Measurements from ENCODE around the gene GFY.

The GFY gene, protein sequence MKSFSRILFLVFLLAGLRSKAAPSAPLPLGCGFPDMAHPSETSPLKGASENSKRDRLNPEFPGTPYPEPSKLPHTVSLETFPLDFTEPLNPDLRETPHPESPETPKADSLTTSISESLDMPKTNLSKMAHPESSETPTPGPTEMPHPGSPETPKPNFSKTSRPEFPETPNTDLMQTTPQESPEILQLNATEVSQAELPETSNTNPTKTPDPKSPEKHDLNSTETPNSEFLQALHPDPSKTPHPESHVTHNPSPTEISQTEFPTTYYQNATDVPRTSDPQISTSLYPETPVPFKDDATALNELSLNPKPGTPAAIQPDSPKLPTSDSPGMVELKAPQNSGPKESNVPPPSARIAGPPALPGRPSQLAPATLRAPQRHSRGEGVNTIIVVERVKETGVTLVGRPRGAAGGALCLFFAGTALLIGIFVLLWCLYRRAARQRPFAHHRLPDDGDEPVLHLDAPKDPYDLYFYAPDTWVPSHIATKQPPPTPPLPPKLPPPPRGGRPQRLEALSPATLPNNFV

DNA sequence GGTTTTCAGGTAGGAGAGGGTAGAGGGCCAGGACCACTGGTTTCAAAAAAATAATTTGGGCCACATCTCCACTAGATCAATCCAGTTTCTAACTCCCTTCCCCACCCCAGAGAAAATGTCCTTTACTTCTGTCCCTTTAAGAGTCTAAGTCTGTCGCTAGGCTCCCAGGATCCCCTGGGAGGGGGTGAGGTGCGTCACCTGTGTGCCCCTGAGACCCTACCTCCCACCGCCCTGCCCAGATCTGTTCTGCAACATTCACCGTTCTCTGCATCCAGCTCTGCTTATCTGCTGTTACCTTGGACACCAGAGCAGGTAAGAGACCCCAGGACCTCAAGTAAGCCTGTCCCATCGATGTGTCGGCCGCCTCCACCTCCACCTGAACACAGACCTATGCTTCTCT is at the start of gene GFY:
GFY (plus strand) TSS at position 211 of the 400 bp plus-strand sequence. CDS start 1,043 bp downstream, outside the sequence.
- H3K4me3 ChIP-seq (ENCODE audit: low read depth, low read length): no peak within 1 kb of the TSS

- no peak overlapping the region for H3K4me3 ChIP-seq (ENCODE audit: low read depth, low read length)
Measured at GRCh38 chr19:49378512-49378911, 46.7 kb upstream of the GFY start.

GRCh38 chr19:49380391-49380790 is 44.8 kb upstream of the GFY start:
- no peak overlapping the region for H3K4me3 ChIP-seq (ENCODE audit: low read depth, low read length)

DNA sequence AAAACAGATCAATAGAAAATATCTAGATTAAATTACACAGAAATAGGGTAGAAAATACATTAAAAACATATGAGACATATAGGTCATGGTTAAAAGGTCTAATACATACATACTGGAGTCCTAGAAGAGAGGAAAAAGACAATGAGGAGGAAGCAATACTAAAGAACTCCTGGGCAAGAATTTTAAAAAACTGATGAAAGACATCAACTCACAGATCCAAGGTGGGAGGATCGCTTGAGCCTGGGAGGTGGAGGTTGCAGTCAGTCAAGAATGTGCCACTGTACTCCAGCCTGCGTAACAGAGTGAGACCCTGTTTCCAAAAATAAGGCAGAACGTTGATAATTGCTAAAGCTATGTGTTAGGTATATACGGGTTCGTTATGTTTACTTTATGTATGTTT is 42.5 kb upstream of the GFY start:
- no peak overlapping the region for H3K4me3 ChIP-seq (ENCODE audit: low read depth, low read length)

DNA sequence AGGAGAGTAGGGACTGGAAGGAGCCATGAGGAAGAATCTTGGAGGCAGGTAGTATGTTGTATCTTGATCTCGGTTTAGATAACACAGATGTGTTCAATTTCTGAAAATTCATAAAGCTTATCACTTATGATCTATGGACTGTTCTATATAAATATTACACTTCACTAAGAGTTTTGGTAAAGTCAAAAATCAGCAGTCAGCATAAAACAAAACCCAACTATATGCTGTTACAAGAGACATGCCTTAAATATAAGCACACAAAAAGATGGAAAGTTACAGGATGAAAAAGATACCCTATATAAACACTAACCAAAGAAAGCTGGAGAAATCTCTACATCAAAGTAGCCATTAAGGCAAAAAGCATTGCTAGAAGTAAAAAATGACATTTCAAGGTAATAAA is 41.6 kb upstream of the GFY start:
- H3K4me3 ChIP-seq (ENCODE audit: low read depth, low read length): no peak overlapping the region

DNA sequence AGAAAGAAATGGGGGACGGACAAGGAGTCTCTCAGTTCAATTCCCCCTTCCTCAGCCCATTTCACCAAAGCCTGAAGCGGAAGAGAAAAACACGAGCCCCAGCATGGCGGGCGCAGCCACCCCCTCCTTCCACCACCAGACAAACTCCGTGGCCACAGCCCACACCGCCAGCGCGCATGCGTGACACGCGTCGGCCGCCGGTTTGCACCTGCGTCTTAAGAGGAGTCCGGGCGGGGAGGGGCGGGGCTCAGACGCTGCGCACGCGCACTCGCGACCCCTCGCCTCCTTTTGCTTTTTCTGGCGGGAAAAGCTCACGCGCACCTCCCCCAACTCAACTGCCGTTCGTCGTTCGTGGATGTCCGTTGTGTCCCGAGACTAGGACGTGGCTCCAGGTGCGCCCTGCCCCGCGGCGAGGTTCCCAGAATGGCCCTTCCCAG is 37.2 kb upstream of the GFY start, which contains the start of gene KASH5:
KASH5 (plus strand) TSS at position 314 of the 437 bp plus-strand sequence. CDS start 2,635 bp downstream, outside the sequence.
- no peak within 1 kb of the TSS for H3K4me3 ChIP-seq (ENCODE audit: low read depth, low read length)

DNA sequence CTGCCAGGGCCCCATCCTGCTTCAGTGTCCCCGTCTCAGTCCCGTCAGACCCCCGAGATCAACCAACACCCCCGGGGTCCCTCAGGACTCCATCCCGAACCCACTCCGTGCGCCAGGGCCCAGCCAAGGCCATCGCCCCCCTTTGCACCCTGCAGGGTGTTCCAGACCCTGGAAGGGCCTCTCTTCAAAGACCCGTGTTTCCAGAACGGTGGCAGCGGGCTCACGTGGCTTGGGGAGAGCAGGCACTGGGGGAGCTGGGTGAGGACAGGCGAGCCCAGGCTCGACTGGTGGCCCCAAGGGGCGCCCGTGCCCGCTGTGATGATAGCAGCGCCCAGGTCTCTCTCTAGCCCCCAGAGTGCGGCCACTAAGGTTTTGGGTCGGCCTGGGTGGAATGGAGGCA is 35.8 kb upstream of the GFY start:
- H3K4me3 ChIP-seq (ENCODE audit: low read depth, low read length): no peak overlapping the region

DNA sequence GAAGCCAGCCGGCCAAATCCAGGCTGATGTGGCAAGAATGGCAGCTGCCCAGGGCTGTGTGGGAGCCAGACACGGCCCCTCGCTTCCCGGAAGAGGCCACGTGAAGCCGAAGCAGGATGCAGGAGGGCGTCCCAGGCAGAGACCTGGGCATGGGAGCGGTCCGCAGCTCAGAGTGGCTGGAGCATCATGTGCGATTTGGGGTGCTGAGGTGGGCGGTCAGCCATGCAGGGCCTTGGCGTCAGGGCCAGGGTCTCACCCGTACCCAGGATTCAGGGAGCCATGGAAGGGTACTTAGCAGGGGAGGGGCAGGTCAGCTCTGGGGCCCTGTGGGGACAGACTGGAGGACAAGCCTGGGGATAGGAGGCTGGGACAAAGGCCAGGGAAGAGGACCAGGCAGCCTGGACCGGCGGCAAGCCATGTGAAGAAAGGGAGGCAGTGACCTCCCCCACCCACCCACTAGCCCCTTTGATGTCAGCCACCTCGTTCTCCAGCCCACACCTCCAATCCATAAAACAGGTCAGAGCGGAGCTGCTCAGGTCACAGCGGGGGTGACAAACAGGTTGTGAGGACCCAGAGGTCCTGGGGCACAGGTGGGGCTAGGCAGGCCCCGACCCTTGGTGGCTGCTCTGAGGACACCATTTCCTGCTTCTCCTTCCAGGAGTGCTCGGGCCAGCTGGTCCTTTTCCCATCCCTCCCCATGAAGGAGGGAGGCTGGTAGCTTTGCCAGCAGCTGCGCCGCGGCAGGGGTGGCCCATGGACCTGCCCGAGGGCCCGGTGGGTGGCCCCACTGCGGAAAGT is 34.9 kb upstream of the GFY start:
- H3K4me3 ChIP-seq (ENCODE audit: low read depth, low read length): no peak overlapping the region

DNA sequence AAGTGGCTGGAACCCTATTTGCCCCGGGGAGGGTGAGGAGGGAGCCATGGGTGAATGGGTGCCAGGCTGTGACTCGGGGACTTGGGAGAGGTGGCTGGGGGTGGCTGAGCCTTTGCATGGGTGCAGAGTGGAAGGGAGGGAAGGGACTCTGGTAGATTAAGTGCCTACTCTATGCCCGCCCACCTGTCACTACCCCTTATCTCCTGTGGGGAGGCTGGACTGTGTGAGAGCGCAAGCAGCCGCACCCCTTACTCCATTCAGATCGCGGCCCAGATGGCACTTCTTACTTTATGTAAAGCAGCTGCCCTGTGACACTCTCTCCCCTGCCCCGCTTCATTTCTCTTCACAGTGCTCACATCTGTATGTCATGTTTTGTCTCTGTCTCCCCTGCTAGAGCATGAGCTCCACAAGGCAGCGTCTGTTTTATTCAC is 34.2 kb upstream of the GFY start:
- H3K4me3 ChIP-seq (ENCODE audit: low read depth, low read length): no peak overlapping the region

DNA sequence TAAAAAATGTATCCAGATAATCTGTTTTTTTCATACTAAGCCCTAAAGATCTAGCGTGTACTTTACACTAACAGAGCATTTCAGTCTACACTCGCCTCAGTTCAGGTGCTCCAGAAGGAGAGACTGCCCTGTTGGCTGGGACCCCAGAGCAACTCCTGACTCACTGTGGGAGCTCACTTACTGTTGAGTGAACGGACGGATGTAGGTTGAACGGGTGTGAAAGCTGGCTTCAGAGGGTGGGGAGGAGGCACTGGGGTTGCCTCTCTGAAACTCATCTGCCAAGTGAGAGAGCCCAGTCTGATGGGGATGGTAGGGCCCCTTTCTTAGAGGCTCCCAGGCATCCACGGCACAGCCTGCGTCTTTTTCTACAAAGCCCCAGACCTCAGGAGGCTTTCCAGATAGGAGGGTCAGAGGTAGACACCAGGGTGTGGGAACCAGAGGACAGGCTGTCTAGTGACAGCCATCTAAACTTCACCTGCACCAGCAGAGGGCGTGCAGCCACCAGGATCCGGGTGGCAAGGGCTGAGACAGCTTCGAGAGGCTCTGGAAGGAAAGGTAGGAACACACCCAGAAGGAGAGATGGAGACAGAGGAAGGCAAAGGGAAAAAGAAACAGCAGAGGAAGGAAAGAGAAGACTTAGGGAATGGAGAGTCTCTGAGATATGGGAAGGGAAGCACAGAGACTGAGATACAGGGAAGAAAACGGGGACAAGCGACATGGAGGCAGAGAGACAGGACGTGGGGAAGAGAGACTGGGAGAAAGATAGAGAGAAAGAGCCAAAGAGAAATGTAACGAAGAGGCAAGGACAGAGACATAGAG is 33.4 kb upstream of the GFY start:
- no peak overlapping the region for H3K4me3 ChIP-seq (ENCODE audit: low read depth, low read length)

DNA sequence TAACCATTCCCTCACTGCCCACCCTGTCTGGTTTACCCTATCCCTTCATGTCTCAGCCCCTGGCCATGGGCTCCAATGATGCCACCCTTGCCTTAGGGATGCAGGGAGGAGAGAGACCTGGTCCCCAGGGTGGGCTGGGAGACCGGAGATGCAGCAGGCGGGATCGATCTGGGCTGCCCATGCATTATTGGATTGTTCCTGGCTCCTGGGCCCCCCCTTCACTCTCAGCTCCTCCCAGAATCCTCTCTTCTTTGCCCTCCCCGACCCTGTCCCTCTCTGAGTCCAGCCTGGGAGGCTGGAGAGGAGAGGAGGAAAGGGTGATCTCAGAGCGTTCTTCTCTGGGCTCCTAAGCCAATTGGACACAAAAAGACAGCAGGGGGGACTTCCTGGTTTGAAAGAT is 31.3 kb upstream of the GFY start:
- no peak overlapping the region for H3K4me3 ChIP-seq (ENCODE audit: low read depth, low read length)

DNA sequence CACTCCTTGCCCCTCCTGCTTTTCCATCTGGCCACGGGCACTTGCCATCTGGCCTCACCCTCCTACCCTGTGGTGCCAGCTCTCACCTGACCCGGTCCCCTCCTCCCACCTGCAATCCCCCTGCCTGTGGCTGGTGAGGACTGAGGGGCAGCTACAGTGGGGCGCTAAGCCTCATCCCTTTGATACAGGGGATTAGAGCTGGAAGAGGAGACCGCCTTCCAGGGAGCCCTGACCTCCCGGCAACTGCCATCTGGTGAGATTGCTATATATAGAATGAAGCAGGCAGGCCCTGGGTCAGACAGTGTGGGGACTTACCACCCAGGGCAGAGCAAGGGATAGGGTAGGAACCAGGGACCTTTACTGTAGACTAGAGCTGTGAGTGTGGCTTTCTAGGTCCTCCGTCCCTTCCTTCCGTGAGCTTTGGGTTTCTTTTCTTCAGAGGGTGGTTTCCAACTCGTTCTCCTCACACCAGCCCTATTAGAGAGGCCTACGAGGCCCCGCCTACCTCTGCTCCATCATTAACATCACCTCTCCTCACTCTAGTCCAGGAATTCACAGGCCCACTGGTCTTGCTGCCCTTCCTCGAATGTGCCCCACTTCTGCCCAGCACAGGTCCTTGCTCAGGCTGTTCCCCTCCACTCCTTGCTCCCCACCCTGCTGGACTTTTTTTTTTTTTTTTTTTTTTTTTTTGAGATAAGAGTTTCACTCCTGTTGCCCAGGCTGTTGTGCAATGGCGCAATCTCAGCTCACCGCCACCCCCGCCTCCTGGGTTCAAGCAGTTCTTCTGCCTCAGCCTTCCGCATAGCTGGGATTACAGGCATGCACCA is 29.4 kb upstream of the GFY start:
- H3K4me3 ChIP-seq (ENCODE audit: low read depth, low read length): no peak overlapping the region

GRCh38 chr19:49396738-49397505 is 28.3 kb upstream of the GFY start:
- no peak overlapping the region for H3K4me3 ChIP-seq (ENCODE audit: low read depth, low read length)

- no peak overlapping the region for H3K4me3 ChIP-seq (ENCODE audit: low read depth, low read length)
Measured at GRCh38 chr19:49398001-49398615, 27.1 kb upstream of the GFY start.

DNA sequence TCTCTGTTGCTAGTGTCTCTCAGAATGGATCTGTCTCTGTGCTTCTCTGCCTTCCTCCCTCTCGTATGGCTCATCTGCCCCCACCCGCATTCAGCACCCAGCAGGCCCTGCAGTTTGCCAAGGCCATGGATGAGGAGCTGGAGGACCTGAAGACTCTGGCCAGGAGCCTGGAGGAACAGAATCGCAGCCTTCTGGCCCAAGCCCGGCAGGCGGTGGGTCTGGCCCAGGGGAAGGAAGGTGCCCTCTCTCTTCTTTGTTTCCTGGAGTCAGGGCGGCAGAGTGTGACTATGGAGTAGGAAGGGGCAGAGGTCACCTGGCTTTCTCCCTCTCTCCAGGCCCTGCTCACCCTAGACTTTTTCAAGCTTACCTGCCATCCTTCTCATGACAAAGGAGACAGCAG is 26.3 kb upstream of the GFY start:
- no peak overlapping the region for H3K4me3 ChIP-seq (ENCODE audit: low read depth, low read length)

DNA sequence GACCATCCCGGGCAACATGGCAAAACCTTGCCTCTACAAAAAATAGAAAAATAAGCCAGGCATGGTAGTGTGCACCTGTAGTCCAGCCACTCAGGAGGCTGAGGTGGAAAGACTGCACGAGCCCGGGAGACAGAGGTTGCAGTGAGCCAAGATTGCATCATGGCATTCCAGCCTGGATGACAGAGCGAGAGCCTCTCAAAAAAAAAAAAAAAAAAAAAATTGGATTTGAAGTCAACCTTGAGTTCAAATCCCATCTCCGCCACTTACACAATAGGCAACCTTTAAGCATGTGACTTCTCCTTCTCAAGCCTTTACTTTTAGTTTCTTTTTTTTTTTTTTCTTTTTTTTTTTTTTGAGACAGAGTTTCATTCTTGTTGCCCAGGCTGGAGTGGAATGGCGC is 25.2 kb upstream of the GFY start:
- no peak overlapping the region for H3K4me3 ChIP-seq (ENCODE audit: low read depth, low read length)

DNA sequence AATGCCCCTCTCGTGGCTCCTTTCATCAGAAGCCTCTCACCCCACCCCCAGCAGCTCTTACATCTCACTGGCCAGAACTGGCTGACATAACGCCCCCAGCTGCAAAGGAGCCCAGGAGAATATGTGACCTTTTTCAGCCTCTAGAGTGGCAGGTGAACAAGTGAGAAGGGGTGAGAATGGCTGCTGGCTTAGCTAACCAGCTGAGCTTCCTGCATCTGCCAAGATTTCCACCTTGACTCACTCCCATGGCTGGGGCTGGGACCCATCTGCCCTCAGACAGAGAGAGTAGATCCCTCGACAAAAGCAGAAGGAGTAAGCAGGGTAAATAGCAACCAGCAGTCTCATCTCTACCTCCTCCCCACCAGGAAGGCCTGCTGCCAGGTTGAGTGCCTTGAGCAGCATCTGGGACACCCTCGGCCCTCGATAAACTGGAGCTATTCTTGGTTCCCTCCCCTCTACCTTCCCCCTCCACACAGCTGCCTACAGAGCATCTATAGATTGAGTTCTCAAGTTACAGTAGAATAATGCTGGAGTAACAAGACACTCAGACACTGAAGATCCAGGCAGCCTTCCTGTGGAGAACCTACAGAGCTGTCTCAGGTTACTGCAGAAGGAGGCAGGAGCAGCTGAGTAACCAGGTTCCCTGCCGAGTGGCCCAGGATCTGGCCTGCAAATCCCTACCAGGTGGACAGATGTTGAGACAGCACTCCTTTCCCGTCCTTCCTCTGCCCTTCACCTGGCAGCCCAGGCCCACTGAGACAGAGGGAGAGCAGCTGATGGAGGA is 21.6 kb upstream of the GFY start:
- no peak overlapping the region for H3K4me3 ChIP-seq (ENCODE audit: low read depth, low read length)

GRCh38 chr19:49407079-49407478 is 18.1 kb upstream of the GFY start:
- no peak overlapping the region for H3K4me3 ChIP-seq (ENCODE audit: low read depth, low read length)
